HG03565 (cell line): ENCODE measurements around the gene CAPZB.

Source experiments
- ATAC-seq: cut with Tn5 transposase; IDR thresholded peaks from one replicate; pipeline ENCODE4 v1.9.1; 2021; ENCODE audit warnings: mild to moderate bottlenecking, moderate library complexity; ENCODE audit not compliant: unreplicated experiment

Gene CAPZB

DNA sequence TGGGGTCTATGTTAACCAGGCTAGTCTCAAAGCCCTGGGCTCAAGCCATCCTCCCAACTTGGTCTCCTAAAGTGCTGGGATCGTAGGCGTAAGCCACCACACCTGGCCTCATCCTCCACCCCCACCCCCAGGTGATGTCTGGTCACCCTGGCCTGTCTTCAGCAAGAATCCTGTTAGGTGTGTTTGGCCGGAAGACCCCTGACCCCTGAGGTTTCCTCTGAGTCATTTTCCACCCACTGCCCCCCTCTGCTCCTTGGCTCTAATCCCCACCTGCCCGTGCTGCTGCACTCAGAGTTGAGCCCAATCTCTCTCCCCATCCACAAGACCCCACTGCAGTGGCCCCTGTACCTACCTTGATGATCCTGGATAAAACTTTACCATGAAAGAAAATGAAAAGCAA lies 148.1 kb downstream of the CAPZB start:
- ATAC-seq = no peak

DNA sequence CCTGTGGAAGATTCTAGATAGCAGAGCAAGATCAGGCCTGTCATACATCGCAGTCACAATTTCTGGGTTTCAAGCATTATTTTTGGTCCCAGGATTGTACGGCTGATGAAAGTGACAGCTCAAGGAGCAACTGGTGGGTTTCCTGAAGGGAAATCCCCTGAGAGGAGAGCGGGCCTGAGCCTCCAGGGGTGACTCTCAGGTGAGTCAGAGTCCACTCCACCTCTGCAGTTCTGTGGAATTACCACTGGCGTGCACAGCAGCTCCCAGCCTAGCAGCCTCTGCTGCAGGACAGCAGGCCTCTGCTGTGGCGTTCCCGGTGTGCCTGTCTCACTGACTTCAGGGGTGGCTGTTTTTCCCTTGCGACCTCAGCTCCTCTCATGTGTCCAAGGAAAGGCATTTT lies 148.8 kb downstream of the CAPZB start:
- no peak for ATAC-seq

DNA sequence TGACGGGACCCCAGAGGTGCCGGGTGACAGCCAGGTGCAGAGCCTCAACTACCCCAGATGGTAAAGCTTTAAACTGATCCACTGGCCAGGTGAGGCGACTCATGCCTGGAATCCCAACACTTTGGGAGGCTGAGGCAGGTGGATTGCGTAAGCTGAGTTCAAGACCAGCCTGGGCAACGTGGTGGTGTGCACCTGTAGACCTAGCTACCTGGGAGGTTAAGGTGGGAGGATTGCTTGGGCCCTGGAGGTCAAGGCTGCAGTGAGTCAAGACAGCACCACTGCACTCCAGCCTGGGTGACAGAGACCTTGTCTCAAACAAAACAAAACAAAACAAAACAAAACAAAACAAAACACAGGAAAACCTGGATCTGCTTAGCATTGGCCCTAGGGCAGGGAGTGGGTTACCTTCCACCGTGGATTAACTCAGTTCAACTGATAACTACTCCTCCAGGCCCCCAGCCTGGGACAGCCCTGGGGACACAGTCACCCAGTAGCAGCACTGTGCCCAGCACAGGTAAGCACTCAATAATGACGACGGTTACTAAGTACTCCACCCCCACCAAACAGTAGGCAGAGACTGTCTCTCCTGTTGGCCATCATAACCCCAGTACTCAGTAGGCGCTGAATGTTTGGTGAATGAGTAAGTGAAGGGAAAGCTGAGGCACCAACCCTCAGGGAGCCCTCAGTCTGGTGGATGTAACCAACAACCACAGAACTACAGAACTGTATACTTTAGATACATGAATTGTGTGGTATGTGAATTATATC lies 151.6 kb downstream of the CAPZB start:
- no peak for ATAC-seq

DNA sequence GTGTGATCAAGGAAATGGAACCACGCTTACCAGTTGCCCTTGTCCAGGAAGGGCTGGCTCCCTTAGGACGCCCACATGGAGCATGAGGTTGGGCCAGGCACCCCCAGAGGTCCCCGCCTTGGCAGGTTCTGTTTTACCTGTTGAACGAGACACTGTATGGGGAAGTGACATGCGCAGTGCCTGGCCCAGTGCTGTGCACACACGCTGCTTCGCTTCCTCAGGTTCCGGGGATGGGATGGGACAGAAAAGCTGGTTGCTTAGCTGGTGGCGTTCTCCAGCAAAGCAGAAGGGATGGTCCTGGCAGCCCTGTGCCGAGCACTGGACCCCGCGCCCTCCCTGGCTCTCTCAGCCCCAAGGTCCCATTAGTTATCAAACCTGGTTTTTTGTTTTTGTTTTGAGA lies 152.5 kb downstream of the CAPZB start:
- ATAC-seq = no peak

DNA sequence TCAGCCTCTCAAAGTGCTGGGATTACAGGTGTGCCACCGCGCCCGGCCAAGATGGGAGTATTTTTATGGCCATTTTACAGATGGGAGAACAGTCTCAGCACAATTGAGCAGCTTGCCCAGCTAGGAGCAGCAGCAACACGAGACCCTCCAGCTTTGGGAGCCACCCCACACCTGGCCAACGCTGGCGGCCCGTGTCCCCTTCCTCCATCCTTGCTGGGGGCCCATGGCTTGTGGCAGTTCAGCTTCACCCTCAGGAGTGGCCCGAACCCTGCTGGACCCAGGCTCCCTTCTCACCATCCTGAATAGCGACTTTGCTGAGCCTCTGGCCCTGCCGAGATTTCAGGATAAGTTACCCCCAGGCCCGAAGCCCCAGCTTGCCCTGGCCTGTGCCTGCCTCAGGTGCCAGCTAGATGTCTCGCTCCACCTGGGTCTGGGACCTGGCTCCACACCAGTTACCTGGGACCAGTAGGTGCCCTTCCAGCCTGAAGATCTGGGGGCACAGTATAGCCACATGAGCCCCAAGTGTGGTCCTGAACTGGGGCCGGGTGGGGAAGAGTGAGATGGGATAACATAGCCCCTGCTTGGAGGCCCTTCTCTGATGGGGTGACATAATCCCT lies 154.0 kb downstream of the CAPZB start:
- no peak for ATAC-seq

DNA sequence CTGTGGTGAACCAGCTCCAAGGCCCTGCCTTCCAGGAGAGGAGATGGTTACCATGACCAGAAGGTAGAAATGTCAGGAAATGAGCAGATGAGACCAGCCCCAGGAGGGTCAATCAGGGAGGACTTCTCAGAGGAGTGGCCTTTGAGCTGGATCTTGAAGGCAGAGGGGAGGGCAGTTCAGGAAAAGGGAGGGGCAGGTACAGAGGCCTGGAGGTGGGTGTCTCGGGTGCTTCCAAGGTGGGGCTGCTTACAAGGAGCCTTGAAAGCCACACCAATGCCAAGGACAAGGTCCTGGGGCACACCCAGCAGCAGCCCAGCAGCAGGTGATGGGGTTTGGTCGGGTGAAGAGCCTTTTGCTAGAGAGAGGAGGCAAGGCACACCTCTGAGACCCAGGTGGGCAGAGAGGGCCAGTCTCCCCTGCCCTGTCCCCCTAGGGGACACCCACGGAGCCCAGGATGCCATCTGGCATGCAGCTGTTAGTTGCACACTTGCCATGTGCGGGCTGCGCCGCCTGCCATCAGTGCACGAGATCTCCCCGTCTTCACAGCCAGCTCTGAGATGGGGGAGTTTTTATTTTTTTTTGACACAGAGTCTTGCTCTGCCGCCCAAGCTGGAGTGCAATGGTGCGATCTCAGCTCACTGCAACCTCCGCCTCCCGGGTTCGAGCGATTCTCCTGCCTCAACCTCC lies 154.7 kb downstream of the CAPZB start:
- no peak for ATAC-seq

DNA sequence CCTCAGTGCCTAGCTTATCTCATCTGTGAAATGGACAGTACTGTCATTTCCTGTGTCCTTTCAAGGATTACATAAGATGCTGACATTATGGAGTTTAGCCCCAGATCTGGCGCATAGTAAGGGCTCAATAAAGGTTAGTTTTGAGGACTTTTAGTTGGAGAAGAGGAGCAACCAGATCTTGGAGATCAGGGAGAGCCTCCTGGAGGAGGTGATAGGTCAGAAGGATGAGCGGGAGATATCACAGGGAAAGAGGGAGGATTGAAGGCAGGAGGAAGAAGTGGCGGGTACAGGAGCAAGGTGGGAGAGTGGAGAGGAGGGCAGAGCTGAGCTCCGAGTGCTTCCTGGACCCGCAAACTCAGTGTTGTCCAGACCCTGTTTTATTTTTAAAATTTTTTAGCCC lies 155.7 kb downstream of the CAPZB start:
- ATAC-seq = no peak

DNA sequence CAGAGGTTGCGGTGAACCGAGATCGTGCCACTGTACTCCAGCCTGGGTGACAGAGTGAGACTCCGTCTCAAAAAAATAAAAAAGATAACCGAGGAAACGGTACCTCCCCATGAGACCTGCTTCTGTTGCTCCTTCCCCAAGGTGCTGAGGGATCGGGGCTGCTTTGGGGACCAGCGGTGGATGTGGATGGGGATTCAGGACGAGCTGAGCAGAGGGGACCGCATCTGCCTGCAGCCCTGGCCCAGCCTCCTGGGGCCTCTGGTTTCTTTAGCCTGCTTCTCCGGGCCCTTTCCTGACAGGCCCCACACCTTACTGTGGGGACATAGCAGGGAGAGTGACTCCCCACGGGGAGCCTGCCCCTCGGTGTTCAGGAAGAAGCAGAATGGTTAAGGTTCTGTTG lies 156.2 kb downstream of the CAPZB start:
- no peak for ATAC-seq

DNA sequence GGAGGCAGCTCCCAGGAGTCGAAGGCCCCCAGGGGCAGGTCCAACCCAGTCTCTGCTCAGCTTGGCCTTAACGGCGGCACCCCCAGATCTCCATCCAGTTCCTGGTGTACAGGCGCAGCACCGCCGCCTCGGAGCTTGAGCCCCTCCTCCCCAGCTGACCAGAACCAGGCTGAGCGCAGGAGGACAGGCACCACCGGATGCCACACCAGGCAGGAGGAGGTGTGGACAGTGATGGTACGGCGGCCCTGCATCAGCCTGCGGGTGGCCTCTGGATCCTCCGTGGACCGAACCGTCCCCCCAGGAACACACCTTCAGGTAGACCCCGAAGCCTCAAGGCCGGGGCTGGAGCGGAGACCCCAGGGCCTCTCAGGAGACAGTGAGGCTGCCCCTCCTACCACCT lies 156.9 kb downstream of the CAPZB start:
- no peak for ATAC-seq

DNA sequence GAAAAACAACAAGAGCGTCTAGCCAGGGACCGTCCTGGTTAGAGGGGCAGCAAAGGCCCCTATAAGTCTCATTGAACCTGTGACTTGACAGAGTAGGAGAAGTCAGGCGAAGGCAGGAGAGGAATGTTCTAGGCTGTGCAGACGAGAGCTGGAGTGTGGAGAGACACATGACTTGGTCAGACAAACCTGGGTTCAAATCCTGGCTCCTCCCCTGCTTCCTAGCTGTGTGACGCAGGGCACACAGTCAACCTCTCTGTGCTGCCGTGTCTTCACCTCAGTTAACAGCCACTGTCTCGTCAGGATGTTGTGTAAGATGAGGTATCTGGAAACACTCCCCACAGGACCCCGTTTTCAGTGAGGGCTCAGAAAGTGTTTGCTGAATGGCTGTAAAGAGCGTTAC lies 157.6 kb downstream of the CAPZB start:
- no peak for ATAC-seq

DNA sequence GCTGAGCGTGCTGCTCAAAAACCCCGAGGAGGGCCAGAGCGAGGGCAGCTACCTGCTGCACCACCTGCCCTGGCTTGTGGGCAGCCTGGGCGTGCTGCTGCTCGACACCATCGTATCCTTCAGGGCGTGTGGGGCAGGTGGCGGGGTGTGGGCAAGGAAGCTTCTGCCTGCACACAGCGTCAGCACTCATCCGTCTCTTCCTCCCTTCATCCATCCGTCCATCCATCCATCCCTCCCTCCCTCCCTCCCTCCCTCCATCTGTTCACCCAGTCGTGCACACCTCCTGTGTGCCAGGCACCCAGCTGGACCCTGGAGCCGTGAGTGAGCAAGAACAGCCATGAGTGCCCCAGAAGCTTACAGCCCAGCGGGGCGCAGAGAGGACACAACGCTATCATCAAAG lies 158.0 kb downstream of the CAPZB start:
- no peak for ATAC-seq

DNA sequence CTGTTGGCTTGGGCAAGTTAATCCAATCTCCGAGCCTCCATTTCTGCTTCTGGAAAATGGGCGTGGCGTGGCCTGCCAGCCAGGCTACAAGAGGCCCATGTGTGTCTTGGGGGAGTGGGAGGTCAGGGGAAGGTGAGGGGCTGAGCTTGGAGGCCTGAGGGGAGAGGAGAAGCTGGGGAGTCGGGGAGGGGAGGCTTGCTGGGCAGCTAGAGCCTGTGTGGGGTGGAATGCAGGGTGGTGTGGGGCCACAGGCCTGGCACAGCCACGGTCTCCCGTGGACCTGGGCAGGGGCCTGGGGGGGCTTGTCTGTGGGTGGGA lies 158.6 kb downstream of the CAPZB start:
- no peak for ATAC-seq

DNA sequence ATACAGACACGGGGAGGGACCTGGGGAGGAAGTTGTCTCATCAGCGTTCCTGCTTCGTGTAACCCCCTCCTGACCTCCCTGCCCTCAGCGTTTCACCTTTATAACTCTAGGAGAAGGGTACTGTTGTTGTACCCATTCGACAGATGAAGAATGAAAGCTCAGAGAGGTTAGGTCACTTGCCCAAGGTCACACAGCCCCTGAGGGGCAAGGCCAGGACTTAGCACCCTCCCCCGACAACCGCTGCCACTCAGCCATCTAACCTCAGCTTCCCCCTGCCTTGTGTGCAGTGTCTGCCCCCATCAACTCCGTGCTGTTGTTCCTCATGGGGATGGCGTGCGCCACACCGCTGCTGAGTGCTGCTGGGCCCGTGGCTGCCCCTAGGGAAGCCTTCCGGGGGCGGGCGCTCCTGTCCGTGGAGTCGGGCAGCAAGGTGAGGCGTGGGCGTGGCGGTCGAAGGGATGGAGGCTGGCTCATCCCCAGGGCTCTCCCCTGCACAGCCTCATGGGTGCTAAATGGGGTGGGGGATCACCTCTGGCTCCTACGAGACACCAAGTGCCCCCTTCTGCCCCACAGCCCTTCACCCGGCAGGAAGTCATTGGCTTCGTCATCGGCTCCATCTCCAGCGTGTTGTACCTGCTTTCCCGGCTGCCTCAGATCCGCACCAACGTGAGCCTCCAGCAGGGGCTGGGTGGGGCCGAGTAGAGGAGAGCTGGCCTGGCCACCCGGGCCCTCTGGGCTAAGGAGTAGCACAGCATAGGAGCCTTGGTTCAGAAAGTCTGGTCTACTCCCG lies 159.2 kb downstream of the CAPZB start:
- no peak for ATAC-seq

DNA sequence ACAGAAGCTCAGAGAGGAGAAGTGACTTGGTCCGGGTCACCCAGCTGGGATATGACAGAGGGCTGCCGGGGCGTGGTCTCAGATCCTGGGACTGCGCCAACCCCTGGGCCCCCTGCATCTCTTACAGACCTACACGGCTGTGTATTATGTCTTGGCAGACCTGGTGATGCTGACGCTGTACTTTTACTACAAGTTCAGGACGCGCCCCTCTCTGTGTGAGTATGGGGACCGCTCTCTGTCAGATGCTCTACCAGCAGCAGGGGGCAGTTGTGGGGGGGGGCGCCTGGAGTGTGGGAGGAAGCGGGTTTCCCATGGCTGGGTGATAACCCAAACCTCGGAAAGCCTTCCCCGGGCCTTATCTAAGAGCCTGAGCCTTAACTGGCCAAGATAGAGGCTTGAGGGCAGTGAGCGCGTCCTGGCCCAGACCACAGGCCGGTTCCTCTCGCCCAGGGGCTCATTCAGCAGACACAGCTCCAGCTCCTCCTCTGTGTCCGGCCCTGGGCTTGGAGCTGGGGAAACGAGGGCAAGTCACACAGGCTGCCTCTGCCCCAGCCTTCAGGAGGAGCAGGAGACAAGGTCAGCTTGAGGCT lies 159.9 kb downstream of the CAPZB start:
- no peak for ATAC-seq

DNA sequence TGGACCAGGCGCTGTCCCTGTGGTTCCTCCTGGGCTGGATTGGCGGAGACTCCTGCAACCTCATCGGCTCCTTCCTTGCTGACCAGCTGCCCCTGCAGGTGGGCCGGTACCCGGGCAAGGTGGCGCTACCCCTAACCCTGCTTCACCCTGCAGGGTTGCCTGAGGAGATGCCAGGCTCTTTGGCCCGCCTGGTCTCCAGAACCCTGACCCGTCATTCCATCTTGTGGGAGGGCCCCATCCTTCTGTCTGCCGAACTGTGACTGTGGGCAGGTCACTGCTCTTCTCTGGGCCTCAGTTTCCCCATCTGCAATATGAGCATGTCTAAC lies 160.7 kb downstream of the CAPZB start:
- ATAC-seq = no peak

DNA sequence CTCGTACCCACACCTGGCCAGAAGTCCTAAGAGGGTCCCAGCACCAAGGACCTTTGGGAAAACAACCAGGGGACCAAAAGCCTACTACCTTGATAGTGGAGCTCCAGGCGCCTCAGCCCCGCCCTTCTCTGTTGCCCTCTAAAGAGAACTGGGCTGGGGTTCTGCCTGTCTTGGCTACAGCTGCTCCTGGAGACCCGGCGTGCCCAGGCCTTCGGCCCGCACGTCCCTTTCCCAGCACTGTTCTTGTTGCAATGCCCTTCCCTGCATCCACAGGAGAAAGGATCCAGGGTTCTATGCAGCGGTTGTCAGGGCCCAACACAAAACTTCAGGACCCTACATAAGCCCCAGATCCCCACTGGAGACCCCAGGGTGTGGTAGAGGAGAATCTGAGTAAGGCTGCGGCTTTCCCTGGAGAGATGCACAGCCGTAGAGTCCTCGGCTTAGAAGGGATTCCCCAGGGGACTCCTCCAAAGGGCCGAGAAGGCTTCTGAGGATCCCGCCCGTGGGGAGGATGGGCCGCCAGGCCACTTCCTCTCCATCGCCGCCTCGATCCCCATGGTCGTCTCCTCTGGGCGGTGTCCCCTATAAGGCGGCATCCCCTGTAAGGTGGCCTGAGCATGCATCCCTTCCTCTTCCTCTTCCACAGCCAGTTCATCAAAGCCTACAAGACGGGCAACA lies 161.2 kb downstream of the CAPZB start:
- ATAC-seq = no peak

DNA sequence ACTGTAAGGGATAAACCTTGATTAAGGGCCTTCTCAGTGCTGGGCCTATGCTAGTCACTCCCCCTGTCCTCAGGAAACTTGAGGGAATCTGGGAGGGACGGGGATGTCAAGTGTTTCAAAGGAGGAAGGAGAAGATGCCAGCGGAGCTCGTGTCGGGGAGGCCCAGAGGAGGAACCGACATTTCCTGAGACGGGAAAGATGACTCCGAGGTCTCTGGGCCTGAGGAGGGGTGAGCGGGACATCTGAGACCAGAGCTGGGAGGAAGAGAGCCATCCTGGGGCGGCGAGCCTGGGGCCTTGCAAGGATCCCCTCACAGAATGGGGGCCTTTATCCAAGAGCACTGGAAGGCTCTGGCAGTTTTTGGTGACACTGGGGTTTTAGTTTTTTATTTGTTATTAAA lies 162.9 kb downstream of the CAPZB start:
- no peak for ATAC-seq

DNA sequence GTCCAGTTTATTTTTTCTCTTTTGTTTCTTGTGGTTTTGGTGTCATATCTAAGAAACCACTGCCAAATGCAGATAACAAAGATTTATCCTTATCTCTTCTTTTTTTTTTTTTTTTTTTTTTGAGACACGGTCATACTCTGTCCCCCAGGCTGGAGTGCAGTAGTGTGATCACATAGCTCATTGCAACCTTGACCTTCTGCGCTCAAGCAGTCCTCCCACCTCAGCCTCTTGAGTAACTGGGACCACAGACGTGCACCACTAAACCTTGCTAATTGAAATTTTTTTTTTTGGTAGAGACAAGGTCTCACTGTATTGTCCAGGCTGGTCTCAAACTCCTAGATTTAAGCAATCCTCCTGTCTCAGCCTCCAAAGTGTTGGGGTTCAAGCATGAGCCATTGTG lies 164.3 kb downstream of the CAPZB start:
- ATAC-seq = no peak

DNA sequence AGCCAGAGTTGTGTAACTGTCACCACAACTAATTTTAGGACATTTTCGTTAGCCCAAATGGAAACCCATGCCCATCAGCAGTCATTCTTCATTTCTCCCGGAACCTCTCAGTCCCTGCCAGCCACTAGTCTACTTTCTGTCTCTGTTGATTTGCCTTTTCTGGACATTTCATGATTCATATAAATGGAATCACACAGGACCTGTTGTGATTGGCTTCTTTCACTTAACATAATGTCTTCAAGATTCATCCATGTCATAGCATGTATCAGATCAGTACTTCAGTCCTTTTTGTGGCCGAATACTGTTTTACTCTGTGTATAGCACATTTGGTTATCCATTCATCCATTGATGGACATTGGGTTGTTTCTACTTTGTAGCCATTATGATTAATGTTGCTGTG lies 166.1 kb downstream of the CAPZB start:
- ATAC-seq = no peak

DNA sequence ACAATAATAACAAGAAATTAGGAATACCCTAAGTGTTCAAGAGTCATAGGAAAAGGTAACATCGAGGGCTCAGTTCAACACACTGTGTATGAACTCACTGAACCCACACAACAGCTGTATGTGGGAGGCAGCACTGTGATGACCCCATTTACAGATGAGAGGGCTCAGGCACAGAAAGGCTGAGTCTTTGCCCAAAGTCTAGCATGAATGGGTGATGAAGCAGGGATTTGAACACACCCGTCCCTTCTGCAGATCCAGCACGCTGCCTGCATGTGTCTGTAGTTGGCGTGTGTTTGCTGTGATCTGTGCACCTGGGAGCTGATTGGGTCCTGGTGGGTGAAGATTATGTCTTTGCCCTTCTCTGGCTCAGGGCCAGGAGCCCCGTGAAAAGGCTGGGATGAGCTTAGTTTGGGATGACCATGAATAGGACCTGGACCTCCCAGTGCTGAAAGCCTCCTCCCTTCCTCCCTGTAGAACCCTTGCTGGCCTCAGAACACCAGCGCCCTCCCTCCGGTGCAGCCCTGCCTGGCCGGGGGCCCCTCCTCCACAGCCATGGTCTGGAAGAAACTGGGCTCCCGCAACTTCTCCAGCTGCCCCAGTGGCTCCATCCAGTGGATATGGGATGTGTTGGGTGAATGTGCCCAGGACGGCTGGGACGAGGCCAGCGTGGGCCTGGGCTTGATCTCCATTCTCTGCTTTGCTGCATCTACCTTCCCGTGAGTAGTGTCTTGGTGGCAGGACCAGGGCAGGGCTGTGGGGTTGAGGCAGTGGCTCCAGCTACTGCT lies 168.0 kb downstream of the CAPZB start:
- ATAC-seq = no peak
